ENCODE results near the gene CTIF.

DNA sequence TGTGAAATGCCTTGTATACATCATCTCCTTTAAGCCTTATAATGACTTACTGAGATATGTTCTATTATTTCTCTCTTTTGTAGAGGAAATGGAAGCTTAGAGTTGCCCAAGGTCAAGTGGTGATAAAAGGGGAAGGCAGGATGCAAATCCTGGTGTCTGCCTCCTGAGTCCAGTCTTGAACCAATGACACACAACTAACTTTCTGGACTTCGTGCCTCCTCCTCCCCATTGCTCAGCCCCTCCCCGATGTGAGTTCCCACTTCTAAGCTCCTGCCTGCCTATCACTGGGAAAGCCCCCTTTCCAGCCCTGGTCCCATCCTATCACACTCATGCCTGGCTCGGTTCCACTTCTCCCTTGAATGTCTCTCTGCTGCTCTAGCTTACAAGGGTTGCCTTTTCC is 6.9 kb upstream of the CTIF start:
- TF ChIP-seq, protein P1, sequence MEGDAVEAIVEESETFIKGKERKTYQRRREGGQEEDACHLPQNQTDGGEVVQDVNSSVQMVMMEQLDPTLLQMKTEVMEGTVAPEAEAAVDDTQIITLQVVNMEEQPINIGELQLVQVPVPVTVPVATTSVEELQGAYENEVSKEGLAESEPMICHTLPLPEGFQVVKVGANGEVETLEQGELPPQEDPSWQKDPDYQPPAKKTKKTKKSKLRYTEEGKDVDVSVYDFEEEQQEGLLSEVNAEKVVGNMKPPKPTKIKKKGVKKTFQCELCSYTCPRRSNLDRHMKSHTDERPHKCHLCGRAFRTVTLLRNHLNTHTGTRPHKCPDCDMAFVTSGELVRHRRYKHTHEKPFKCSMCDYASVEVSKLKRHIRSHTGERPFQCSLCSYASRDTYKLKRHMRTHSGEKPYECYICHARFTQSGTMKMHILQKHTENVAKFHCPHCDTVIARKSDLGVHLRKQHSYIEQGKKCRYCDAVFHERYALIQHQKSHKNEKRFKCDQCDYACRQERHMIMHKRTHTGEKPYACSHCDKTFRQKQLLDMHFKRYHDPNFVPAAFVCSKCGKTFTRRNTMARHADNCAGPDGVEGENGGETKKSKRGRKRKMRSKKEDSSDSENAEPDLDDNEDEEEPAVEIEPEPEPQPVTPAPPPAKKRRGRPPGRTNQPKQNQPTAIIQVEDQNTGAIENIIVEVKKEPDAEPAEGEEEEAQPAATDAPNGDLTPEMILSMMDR (IDR thresholded peaks at IDR 0.05) = no peak
- no peak for TF ChIP-seq POLR2A (IDR thresholded peaks at IDR 0.05)
